ENCODE data around the gene OGA.

GRCh38 chr10:101762736-101763135, 55.5 kb downstream of the OGA start:
- no peak for TF ChIP-seq CTCF (IDR thresholded peaks at IDR 0.05)
- no peak for TF ChIP-seq EZH2 (IDR thresholded peaks at IDR 0.05)

Data from neural progenitor cell (in vitro differentiated cells).